Gastrocnemius medialis (tissue), 4 donors: ENCODE results near the gene PIP4K2A.

Experiments
- POLR2A ChIP-seq, 2 donors: fragments of 450-650 bp; IDR thresholded peaks; one replicate each; pipeline ENCODE4 v1.6.1; 2017; ENCODE audit warnings: antibody characterized with exemption in 2 of 2, mild to moderate bottlenecking in 2 of 2, moderate library complexity in 2 of 2
- TF ChIP-seq, protein P1 (sequence below), 5 experiments: fragments of 450-650 bp in 3 of 5; fragments of 200-600 bp in 2 of 5; sonication (generic) in 2 of 5; IDR thresholded peaks in 4 of 5; conservative IDR thresholded peaks in 1 of 5; 1 replicate in 4 of 5; 2 replicates in 1 of 5; pipeline ENCODE4 v1.5.1; 2016 to 2019; ENCODE audit warnings: antibody characterized with exemption in 5 of 5, mild to moderate bottlenecking in 3 of 5, moderate library complexity in 3 of 5

- TF ChIP-seq POLR2A (IDR thresholded peaks at IDR 0.05), result no peak
- TF ChIP-seq, protein P1, sequence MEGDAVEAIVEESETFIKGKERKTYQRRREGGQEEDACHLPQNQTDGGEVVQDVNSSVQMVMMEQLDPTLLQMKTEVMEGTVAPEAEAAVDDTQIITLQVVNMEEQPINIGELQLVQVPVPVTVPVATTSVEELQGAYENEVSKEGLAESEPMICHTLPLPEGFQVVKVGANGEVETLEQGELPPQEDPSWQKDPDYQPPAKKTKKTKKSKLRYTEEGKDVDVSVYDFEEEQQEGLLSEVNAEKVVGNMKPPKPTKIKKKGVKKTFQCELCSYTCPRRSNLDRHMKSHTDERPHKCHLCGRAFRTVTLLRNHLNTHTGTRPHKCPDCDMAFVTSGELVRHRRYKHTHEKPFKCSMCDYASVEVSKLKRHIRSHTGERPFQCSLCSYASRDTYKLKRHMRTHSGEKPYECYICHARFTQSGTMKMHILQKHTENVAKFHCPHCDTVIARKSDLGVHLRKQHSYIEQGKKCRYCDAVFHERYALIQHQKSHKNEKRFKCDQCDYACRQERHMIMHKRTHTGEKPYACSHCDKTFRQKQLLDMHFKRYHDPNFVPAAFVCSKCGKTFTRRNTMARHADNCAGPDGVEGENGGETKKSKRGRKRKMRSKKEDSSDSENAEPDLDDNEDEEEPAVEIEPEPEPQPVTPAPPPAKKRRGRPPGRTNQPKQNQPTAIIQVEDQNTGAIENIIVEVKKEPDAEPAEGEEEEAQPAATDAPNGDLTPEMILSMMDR (IDR thresholded peaks at IDR 0.05 in 4 of 5, conservative IDR thresholded peaks at IDR 0.05 in 1 of 5), result no peak
Observed at GRCh38 chr10:22561909-22562308, 152.5 kb downstream of the PIP4K2A start.
